Colonic mucosa (tissue), 4 donors: ENCODE results near the gene CROCC2. TPM values are rescaled to one million over a fixed set of nuclear protein-coding genes. Genes with fewer than 3 reads are reported as not detected.

Source experiments
- DNase-seq: peaks from one replicate; pipeline ENCODE4 v3.0.0-alpha.2; 2020
- H3K27ac ChIP-seq: fragments of 200-600 bp; one replicate; pipeline ENCODE4 v1.8.0; 2021
- H3K27me3 ChIP-seq: fragments of 200-600 bp; one replicate; pipeline ENCODE4 v1.8.0; 2021
- H3K36me3 ChIP-seq: fragments of 200-600 bp; one replicate; pipeline ENCODE4 v1.8.0; 2021
- H3K4me1 ChIP-seq: fragments of 200-600 bp; one replicate; pipeline ENCODE4 v1.8.0; 2021; ENCODE audit warnings: mild to moderate bottlenecking
- H3K4me3 ChIP-seq: fragments of 200-600 bp; one replicate; pipeline ENCODE4 v1.8.0; 2021
- H3K9ac ChIP-seq, 2 donors: one replicate each; pipeline ENCODE4 v1.7.0; 2013; ENCODE audit warnings: control low read depth in 2 of 2, low read depth in 2 of 2, low read length in 2 of 2
- H3K9me3 ChIP-seq: fragments of 200-600 bp; one replicate; pipeline ENCODE4 v1.8.0; 2021
- intact Hi-C: fragments of 100-400 bp; cut with DNase I; formaldehyde crosslinking; loops from one replicate; pipeline ENCODE4 v1.14.1; 2022
- total RNA-seq, 2 donors: library from RNA; stranded (reverse); fragmentation: NEBNext Ultra II Directional in 1 of 2; extraction: Animal tissue kit (Norgen Biotek cat#: 25700) in 1 of 2; gene quantifications; one replicate each; pipeline ENCODE4 v1.2.1, GENCODE V29; 2021
- TF ChIP-seq, protein P1 (sequence below): fragments of 200-600 bp; IDR thresholded peaks from one replicate; pipeline ENCODE4 v1.8.0; 2022; ENCODE audit warnings: antibody characterized with exemption, mild to moderate bottlenecking
- donor health status: healthy.
- donor health status: DM: no; HTN: no; CAD: no.
- donor health status: DM: no; HTN: no; CAD: no.

The CROCC2 gene
- total RNA-seq, 2 donors from 2014 or later: 0.05 TPM; not detected in 1

DNA sequence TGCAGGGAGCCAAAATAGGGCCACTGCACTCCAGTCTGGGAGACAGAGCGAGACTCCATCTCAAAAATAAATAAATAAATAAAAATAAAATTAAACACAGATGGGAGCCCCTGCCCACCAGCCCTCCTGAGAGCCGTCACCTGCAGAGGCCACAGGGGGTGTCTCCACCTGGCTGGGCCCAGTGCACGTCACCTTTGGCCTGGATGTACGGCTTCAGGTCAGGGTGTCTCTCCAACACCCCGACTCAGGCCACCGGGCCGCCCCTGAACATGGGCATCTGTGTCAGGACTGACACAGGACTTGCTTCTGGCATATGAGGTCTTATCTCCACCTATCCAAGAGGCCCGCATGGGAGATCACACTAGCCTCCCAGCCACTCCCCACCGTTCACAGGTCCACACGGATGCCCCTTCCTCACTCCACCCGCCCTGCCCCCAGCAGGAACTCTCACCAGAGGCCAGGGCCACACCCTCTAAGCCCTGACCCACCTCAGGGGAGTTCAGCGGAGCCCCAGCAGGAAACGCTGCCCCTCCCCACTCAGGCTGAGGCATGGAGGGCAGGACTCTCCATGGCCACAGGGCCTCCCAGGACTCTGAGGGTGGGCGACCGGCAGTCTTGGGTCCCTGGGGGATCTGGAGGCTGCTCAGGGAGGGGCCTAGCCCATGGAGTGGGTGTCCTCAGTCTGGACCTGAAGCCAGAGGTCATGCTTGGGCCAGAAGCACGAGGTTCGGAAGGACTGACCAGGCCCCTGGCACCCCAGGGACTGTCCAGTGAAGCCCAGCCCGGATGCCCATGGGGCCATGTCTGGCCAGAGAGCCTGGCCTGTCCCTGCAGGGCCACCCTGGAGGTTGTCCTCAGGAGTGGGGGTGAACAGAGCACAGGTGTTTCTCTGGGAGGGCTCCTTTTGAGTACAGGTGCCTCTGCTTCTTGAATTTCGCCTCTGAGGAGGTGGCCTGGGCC is 1.6 kb upstream of the CROCC2 start:
- intact Hi-C loops: no loop called here
- Histone ChIP-seq H3K9ac (no peak overlapping the region), H3K27ac (no peak overlapping the region), H3K4me1 (no peaks in the 10 kb centered on the region), H3K4me3 (no peak overlapping the region), H3K36me3 (no peaks in the 10 kb centered on the region), H3K27me3 (peaks cover 12% of the 10 kb centered on the region), H3K9me3 (no peaks in the 10 kb centered on the region)
- TF ChIP-seq, protein P1, sequence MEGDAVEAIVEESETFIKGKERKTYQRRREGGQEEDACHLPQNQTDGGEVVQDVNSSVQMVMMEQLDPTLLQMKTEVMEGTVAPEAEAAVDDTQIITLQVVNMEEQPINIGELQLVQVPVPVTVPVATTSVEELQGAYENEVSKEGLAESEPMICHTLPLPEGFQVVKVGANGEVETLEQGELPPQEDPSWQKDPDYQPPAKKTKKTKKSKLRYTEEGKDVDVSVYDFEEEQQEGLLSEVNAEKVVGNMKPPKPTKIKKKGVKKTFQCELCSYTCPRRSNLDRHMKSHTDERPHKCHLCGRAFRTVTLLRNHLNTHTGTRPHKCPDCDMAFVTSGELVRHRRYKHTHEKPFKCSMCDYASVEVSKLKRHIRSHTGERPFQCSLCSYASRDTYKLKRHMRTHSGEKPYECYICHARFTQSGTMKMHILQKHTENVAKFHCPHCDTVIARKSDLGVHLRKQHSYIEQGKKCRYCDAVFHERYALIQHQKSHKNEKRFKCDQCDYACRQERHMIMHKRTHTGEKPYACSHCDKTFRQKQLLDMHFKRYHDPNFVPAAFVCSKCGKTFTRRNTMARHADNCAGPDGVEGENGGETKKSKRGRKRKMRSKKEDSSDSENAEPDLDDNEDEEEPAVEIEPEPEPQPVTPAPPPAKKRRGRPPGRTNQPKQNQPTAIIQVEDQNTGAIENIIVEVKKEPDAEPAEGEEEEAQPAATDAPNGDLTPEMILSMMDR: no peak
- DNase-seq: no peak

DNA sequence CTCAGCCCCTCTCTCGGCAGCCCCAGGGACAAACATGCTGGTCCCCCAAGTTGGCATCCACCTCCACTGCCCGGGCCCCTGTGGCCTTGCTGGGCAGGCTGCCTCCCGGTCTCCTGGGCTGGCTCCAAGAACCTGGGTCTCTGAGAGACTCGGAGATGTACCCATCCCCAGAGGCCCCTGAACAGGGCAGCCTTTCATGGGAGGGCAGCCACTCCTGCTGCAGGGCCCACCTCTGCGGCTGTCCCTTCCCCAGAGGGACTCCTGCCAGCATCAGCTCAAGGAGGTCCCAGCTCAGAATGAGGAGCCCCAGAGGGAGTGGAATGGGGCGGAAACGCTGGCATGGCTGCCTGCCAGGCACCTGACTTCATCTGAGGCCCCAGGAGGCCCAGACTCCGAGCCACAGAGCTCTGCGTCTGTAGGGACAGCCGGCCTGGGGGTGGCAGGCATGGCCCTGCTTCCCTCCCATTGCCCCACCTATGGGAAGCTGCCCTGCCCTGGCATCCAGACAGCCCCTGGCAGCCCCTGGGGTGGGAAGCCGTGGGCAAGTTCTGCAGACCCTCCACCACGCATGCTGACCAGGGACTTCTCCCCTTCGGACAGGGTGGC is 857 bp upstream of the CROCC2 start:
- Histone ChIP-seq H3K27me3 (peaks cover 12% of the 10 kb centered on the region), H3K36me3 (no peaks in the 10 kb centered on the region), H3K9ac (no peak overlapping the region), H3K4me1 (no peaks in the 10 kb centered on the region), H3K9me3 (no peaks in the 10 kb centered on the region), H3K4me3 (no peak overlapping the region), H3K27ac (no peak overlapping the region)
- no peak for DNase-seq
- intact Hi-C loops: no loop called here
- TF ChIP-seq, protein P1: no peak

DNA sequence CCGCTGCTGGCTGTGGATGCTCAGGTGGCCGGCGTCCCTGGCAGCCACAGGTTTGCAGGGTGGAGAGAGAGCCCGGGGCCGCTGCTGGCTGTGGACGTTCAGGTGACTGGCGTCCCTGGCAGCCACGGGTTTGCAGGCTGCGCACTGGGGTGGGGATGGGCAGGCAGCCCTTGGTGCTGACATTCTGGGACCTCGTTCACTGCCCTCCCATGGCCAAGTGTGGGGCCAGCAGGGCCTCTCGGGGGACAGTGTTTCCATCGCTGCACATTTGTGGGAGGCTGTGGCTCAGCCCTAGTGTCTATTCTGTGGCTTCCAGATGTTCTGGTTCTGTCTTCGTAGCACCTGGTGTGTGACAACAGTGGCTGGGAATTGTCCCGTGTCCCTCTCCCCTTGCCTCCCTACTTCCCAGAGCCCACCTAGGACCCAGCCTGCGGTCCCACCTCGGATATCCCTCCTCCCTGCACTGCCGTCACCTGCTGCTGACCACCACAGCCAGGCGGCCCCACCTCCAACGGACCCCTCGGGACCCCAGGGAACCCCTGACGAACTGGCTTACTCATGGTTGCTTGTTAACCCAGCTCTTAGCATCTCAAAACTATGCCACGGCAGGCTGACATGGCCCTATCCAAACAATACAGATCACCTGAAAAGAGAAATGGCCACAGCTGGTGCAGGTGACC is 915 bp downstream of the CROCC2 start:
- Histone ChIP-seq H3K27me3 (peaks cover 12% of the 10 kb centered on the region), H3K27ac (no peak overlapping the region), H3K9me3 (no peaks in the 10 kb centered on the region), H3K36me3 (no peaks in the 10 kb centered on the region), H3K4me1 (no peaks in the 10 kb centered on the region), H3K9ac (no peak overlapping the region), H3K4me3 (no peak overlapping the region)
- TF ChIP-seq, protein P1: no peak
- no peak for DNase-seq
- intact Hi-C loops: no loop called here

DNA sequence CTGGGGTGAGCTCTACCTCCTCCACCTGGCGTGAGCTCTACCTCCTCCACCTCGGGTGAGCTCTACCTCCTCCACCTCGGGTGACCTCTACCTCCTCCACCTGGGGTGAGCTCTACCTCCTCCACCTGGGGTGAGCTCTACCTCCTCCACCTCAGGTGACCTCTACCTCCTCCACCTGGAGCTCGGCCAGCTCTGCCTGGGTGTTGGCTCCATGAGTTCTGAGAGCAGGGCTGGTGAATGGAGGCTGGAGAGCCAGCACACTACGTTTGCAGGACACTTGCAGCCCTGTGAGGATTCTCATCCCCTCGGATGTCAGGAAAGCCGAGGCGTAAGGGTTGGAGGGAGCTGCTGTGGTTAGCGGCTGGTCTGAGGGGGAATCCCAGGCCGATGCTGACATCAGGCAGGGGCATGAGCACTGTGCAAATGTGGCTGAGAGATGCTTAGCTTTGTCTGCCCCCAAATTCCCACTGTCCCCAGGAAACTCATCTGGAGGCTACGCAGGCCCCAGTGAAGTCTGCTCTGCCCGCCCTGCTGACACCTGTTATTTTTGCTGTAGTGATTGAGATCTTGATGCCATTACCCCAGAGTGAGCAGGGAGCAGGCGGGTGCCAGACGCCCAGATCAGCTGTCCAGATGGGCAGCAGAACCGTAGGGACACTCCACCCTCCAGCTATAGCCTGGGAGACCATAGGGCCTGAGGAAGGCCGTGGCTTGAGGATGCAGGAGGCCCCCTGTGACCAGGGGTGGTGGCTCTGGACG is 3.3 kb downstream of the CROCC2 start:
- TF ChIP-seq, protein P1: no peak

More for the DNA sequence above, 3.3 kb downstream of the CROCC2 start:
- Histone ChIP-seq H3K4me1 (no peaks in the 10 kb centered on the region), H3K4me3 (no peak overlapping the region), H3K9ac (no peak overlapping the region), H3K36me3 (no peaks in the 10 kb centered on the region), H3K27ac (no peak overlapping the region), H3K9me3 (no peaks in the 10 kb centered on the region), H3K27me3 (peaks cover 12% of the 10 kb centered on the region)
- intact Hi-C loops: no loop called here
- no peak for DNase-seq
